Suppressor macrophage treated with lipopolysaccharide for 1 hour (primary cell): ENCODE results near the gene TNC.

Experiments used
- DNase-seq, 3 donors: peaks; one replicate each; pipeline ENCODE4 v3.0.0-alpha.2; 2020 to 2022

The TNC gene

GRCh38 chr9:115117999-115118878 is at the start of gene TNC:
TNC (minus strand) TSS chr9:115118157; CDS start chr9:115091018, 27,139 bp downstream.
- peak; percentile 85 to 95 (median 93) for DNase-seq

GRCh38 chr9:115167175-115167574 is 49.2 kb upstream of the TNC start:
- no peak for DNase-seq

- DNase-seq: no peak
Measured at GRCh38 chr9:115165233-115165632, 47.3 kb upstream of the TNC start.

GRCh38 chr9:115164511-115164974 is 46.6 kb upstream of the TNC start:
- DNase-seq: peak in 1 of 3 donors; percentile 21

GRCh38 chr9:115162946-115163345 is 45.0 kb upstream of the TNC start:
- peak; percentile 16 to 30 (median 29) for DNase-seq

- DNase-seq: no peak
Measured at GRCh38 chr9:115161446-115161845, 43.5 kb upstream of the TNC start.

GRCh38 chr9:115158661-115159481 is 40.9 kb upstream of the TNC start:
- no peak for DNase-seq

- no peak for DNase-seq
Measured at GRCh38 chr9:115157245-115157674, 39.3 kb upstream of the TNC start.

GRCh38 chr9:115155037-115155436 is 37.1 kb upstream of the TNC start:
- DNase-seq: no peak

- DNase-seq: no peak
Measured at GRCh38 chr9:115154617-115155016, 36.7 kb upstream of the TNC start.

- DNase-seq: no peak
Measured at GRCh38 chr9:115152281-115152820, 34.4 kb upstream of the TNC start.

GRCh38 chr9:115148721-115149120 is 30.8 kb upstream of the TNC start:
- DNase-seq: no peak

GRCh38 chr9:115146581-115147021 is 28.6 kb upstream of the TNC start:
- DNase-seq: no peak

GRCh38 chr9:115144706-115145105 is 26.7 kb upstream of the TNC start:
- DNase-seq: no peak

- no peak for DNase-seq
Measured at GRCh38 chr9:115143689-115144088, 25.7 kb upstream of the TNC start.

- no peak for DNase-seq
Measured at GRCh38 chr9:115142517-115143270, 24.7 kb upstream of the TNC start.

- no peak for DNase-seq
Measured at GRCh38 chr9:115142090-115142489, 24.1 kb upstream of the TNC start.

GRCh38 chr9:115141612-115142011 is 23.7 kb upstream of the TNC start:
- no peak for DNase-seq

- DNase-seq: no peak
Measured at GRCh38 chr9:115138151-115138550, 20.2 kb upstream of the TNC start.

- no peak for DNase-seq
Measured at GRCh38 chr9:115137526-115137925, 19.6 kb upstream of the TNC start.

- no peak for DNase-seq
Measured at GRCh38 chr9:115135821-115136778, 18.1 kb upstream of the TNC start.
